Type B pancreatic cell (in vitro differentiated cells): ENCODE measurements around the gene KLHL25. TPM values are rescaled to one million over a fixed set of nuclear protein-coding genes. Genes with fewer than 3 reads are reported as not detected.

ENCODE experiments used
- DNase-seq: peaks from one replicate; pipeline ENCODE4 v3.0.0; 2021; ENCODE audit warnings: mixed read lengths; ENCODE audit not compliant: unreplicated experiment; ENCODE audit errors: extremely low spot score
- H3K27ac Mint-ChIP-seq: 2 replicates; pipeline ENCODE4 v1.8.0; 2021; ENCODE audit warnings: mild to moderate bottlenecking, mixed read lengths
- H3K27me3 Mint-ChIP-seq: 2 replicates; pipeline ENCODE4 v1.8.0; 2021; ENCODE audit warnings: mixed read lengths
- H3K36me3 Mint-ChIP-seq: 2 replicates; pipeline ENCODE4 v1.8.0; 2021; ENCODE audit warnings: mixed read lengths
- H3K4me1 Mint-ChIP-seq: one replicate; pipeline ENCODE4 v1.8.0; 2021; ENCODE audit warnings: mixed read lengths; ENCODE audit not compliant: unreplicated experiment
- H3K4me3 Mint-ChIP-seq: 2 replicates; pipeline ENCODE4 v1.8.0; 2021; ENCODE audit warnings: mild to moderate bottlenecking, mixed read lengths
- H3K9me3 Mint-ChIP-seq: 2 replicates; pipeline ENCODE4 v1.8.0; 2021; ENCODE audit warnings: mixed read lengths
- CTCF ChIP-seq: fragments of 200-600 bp; sonication (generic); conservative IDR thresholded peaks from 2 replicates; pipeline ENCODE4 v1.5.0; 2021; ENCODE audit warnings: antibody characterized with exemption, mild to moderate bottlenecking
- total RNA-seq: library from RNA; stranded (reverse); gene quantifications from 2 replicates; pipeline ENCODE4 v1.2.1, GENCODE V29; 2021; ENCODE audit warnings: low replicate concordance

KLHL25 gene
- total RNA-seq, 1 donor from 2014 or later: 12.3 TPM

- no peak for TF ChIP-seq CTCF
- no peaks in the 10 kb centered on the region for H3K9me3 Mint-ChIP-seq
- no peaks in the 10 kb centered on the region for H3K27me3 Mint-ChIP-seq
- peaks cover 39% of the 10 kb centered on the region for H3K4me1 Mint-ChIP-seq
- H3K4me3 Mint-ChIP-seq: peak overlapping the region; percentile 95
- H3K27ac Mint-ChIP-seq: no peak overlapping the region
- no peaks in the 10 kb centered on the region for H3K36me3 Mint-ChIP-seq
- no peak for DNase-seq
These were observed 1.7 kb downstream of the KLHL25 start for GRCh38 chr15:85792912-85793590.

GRCh38 chr15:85792102-85792731, 2.5 kb downstream of the KLHL25 start:
- peak overlapping the region; percentile 52 for H3K4me3 Mint-ChIP-seq
- H3K9me3 Mint-ChIP-seq: no peaks in the 10 kb centered on the region
- peaks cover 43% of the 10 kb centered on the region for H3K4me1 Mint-ChIP-seq
- no peak for TF ChIP-seq CTCF
- no peaks in the 10 kb centered on the region for H3K27me3 Mint-ChIP-seq
- no peaks in the 10 kb centered on the region for H3K36me3 Mint-ChIP-seq
- DNase-seq: no peak
- no peak overlapping the region for H3K27ac Mint-ChIP-seq

GRCh38 chr15:85789496-85789875, 5.2 kb downstream of the KLHL25 start:
- Mint-ChIP-seq H3K36me3 (no peaks in the 10 kb centered on the region), H3K27ac (no peak overlapping the region), H3K4me3 (no peak overlapping the region), H3K9me3 (no peaks in the 10 kb centered on the region), H3K27me3 (no peaks in the 10 kb centered on the region), H3K4me1 (peaks cover 43% of the 10 kb centered on the region)
- DNase-seq: no peak
- no peak for TF ChIP-seq CTCF

GRCh38 chr15:85788771-85789495, 5.8 kb downstream of the KLHL25 start:
- H3K4me3 Mint-ChIP-seq: no peak overlapping the region
- no peaks in the 10 kb centered on the region for H3K27me3 Mint-ChIP-seq
- DNase-seq: no peak
- no peak for TF ChIP-seq CTCF
- H3K4me1 Mint-ChIP-seq: peaks cover 44% of the 10 kb centered on the region
- no peaks in the 10 kb centered on the region for H3K36me3 Mint-ChIP-seq
- no peak overlapping the region for H3K27ac Mint-ChIP-seq
- H3K9me3 Mint-ChIP-seq: no peaks in the 10 kb centered on the region

- H3K36me3 Mint-ChIP-seq: no peaks in the 10 kb centered on the region
- DNase-seq: no peak
- no peaks in the 10 kb centered on the region for H3K9me3 Mint-ChIP-seq
- H3K4me3 Mint-ChIP-seq: no peak overlapping the region
- H3K27me3 Mint-ChIP-seq: no peaks in the 10 kb centered on the region
- peak overlapping the region; percentile 78 for H3K27ac Mint-ChIP-seq
- no peak for TF ChIP-seq CTCF
- peaks cover 44% of the 10 kb centered on the region for H3K4me1 Mint-ChIP-seq
These were observed 8.0 kb downstream of the KLHL25 start for GRCh38 chr15:85786781-85787114.
